ENCODE measurements around the gene MYLK4. TPM values are rescaled to one million over a fixed set of nuclear protein-coding genes. Genes with fewer than 3 reads are reported as not detected.
"Not testable (repeated sequence)": the region's sequence is repeated elsewhere in the genome, so short reads cannot be mapped to it uniquely, and the experiment has no call there.

The MYLK4 gene
- total RNA-seq, 2 donors from 2014 or later, result 1.6 to 2.6 TPM

DNA sequence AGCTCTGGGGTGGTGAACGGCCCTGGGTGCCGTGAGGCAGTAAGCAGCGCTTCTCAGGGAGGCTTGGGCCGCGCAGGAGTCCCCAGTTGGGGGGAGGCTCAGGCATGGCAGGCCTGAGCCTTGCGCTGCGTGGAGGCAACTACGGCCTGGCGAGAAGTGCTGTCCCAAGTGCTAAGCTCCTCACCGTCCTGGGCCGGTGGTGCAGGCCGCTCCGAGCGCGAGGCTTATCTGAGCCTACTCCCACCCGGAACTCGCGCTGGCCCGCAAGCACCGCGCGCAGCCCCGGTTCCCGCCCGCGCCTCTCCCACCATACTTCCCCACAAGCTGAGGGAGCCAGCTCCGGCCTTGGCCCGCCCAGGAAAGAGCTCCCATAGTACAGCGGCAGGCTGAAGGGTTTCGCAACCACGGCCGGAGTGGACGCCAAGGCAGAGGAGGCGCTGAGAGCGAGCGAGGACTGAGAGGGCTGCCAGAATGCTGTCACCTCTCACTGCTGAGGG is 12.7 kb upstream of the MYLK4 start:
- ATAC-seq (no peak), DNase-seq (peak; percentile 44)
- intact Hi-C loops (cut with DNase I), result no loop called here

DNA sequence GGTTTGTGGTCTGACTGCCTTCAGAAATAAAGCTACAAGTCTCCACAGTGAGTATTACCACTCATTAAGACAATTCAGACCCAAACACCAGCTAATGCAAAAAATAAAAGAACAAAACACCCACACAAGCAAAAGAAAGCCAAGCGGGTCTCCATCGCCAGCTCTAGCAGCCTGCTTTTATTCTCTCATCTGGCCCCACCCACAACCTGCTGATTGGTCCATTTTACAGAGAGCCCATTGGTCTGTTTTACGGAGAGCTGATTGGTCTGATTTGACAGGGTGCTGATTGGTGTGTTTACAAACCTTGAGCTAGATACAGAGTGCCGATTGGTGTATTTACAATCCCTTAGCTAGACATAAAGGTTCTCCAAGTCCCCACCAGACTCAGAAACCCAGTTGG is 12.1 kb upstream of the MYLK4 start:
- DNase-seq; intact Hi-C loops (cut with DNase I); ATAC-seq: not testable (repeated sequence)

DNA sequence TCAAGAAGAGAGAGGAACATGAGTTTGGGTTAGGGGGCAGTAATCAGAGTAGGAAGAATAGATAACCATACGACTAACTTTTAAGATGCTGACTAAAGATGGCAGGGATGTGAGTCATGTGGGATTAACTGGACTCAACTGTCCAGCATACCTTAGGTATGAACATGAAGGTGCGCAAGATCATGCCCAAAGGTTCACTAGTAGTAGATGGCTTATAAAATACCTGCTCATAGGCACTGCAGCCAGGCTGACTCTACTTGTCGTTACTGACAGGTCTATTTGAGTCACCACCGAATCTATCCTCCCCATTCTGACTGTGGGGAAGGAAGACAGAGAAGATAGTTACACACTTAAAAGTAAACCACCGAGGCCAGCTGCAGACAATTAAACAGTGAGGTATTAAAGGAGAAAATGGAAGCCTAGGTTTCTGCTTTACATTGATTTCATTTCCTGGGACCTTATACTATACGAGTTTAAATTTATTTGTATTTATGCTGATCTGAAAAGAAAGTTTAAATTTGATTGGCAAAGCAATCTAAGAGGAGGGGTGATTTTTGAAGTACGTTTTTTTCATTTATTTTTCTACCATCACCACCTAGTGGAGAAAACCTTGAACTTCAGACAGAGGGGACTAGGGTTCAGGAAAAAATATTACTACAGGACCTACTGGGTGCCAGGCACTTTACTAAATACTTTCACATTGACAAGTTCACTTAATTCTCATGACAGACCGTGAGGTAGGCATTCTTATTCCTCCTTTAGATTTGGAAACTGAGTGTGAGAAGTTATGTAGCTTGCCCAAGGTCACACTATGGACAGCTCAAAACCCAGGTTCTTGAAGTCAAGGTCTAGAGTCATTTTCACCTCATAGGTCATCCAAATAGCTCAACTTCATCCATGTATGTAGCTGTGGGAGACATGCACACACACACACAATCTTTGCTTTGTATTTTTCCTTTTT is 10.4 kb upstream of the MYLK4 start:
- ATAC-seq (no peak), DNase-seq (no peak)

DNA sequence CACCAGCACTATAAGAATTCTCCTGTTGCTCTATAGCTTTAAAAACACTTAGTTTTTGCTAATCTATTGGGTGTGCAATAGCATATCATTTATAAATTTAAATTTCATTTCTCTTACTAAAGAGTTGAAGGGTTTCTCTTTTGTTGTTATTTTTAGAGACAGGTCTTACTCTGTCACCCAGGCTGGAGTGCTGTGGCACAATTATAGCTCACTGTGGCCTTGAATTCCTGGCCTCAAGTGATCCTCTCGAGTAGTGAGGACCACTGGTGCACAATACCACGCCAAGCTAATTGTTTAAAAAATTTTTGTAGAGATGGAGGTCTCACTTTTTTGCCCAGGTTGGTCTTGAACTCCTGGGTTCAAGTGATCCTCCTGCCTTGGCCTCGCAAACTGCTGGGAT is 8.3 kb upstream of the MYLK4 start:
- DNase-seq, result no peak
- ATAC-seq, result no peak
- intact Hi-C loops (cut with DNase I), result loop anchor here in 1 of 2 donors (10.0 kb wide), 1 partner anchor 1164 kb away; no protein-coding TSS in a partner anchor

More for the DNA sequence above, 10.4 kb upstream of the MYLK4 start:
- intact Hi-C loops (cut with DNase I), result no loop called here

DNA sequence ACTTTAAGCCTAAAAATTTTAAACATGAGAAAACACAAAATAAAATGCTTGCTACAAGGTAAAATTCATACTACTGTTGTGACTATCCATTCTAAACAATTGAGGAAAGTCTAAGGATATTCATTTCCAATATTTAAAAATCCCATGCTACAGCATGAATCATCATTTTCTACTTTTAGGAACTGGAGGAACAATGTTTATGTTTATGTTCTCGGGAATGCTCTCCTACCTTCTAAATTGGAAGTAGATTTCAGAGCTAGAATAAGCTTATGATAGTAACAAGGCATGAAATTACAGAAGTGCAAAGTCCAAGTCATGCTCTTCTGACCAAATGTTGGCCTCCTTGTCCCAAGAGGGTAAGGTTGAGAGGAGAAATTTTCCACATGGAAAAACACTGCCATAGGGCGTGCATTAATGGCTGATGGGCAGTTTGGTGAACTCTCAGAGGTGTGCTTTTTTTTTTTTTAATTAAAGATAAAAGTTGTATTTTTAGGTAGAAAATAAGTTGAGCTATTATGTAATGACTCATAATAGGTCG is 6.0 kb upstream of the MYLK4 start:
- ATAC-seq (no peak), DNase-seq (no peak)
- intact Hi-C loops (cut with DNase I), result loop anchor here in 1 of 2 donors (10.0 kb wide), 1 partner anchor 1162 kb away; no protein-coding TSS in a partner anchor

DNA sequence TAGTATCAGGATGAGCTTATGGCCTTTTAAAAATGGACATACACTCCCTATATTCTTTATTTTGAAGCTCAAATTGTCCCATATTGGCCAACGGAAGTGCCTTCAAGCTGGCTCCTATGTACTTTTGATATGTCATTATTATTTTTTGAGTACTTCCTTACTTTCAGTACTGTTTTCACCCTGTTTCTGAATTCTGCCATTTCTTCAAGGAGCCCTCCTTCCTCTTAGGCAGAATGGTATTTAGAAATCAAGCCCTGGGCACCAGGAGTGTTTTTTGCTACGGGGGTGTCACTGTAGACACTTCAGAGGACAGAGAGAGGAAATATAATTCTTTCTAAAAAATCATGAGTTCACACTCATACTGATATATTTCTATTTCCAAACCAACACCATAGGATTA is 5.5 kb upstream of the MYLK4 start:
- DNase-seq (no peak), ATAC-seq (no peak)
- intact Hi-C loops (cut with DNase I), result loop anchor here in 1 of 2 donors (10.0 kb wide), 1 partner anchor 1161 kb away; no protein-coding TSS in a partner anchor

DNA sequence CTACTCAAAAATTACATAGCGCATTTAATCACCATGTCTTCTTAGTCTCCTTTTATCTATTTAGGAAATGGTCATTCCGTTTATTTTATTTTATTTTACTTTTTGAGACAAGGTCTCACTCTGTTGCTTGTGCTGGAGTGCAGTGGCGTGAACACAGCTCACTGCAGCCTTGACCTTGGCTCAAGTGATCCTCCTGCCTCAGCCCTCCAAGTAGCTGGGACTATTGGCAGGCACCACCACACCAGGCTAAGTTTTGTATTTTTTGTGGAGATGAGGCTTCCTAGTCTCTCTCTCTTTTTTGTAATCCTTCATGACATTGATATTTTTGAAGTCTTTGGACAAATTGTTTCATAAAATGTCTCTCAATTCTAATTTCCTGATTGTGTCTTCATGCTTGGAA is 4.7 kb upstream of the MYLK4 start:
- no peak for ATAC-seq
- no peak for DNase-seq
- intact Hi-C loops (cut with DNase I), result loop anchor here in 1 of 2 donors (10.0 kb wide), 1 partner anchor 1161 kb away; no protein-coding TSS in a partner anchor

DNA sequence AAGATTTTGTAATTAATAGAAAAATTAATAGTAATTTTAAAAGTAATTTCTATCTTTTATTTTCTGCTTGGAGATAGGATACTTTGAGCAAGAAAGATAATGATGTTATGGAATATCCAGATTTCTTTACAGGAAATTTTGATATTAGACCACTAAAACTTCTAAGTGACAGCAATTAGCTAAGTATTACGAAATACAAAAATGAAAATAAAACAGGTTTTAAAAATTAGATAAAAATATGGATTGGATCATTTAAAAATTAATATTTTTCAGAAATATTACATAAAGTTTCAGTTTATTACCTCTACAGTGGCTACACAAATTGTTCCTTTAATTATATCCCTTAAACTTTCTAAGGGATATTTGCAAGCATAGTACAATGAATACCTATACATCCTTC is 4.2 kb upstream of the MYLK4 start:
- ATAC-seq (no peak), DNase-seq (no peak)
- intact Hi-C loops (cut with DNase I), result loop anchor here in 1 of 2 donors (10.0 kb wide), 1 partner anchor 1160 kb away; no protein-coding TSS in a partner anchor

DNA sequence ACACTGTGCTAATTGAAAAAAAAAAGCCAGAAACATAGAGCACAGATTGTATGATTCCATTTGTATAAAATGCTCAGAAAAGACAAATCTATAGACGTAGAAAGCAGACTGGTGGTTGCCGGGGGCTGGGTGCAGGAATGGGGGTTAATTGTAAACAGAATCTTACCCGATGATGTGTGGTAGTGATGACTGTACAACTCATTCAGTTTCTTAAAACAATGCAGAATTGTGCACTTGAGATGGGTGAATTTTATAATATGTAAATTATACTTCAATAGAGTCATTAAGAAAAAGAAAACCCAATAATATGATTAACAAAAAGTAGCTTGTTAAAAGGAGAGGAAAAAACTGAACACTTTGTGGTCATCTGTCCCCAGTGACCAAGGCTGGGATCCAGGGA is 3.7 kb upstream of the MYLK4 start:
- intact Hi-C loops (cut with DNase I), result loop anchor here in 1 of 2 donors (10.0 kb wide), 1 partner anchor 1160 kb away; no protein-coding TSS in a partner anchor
- ATAC-seq (no peak), DNase-seq (no peak)

DNA sequence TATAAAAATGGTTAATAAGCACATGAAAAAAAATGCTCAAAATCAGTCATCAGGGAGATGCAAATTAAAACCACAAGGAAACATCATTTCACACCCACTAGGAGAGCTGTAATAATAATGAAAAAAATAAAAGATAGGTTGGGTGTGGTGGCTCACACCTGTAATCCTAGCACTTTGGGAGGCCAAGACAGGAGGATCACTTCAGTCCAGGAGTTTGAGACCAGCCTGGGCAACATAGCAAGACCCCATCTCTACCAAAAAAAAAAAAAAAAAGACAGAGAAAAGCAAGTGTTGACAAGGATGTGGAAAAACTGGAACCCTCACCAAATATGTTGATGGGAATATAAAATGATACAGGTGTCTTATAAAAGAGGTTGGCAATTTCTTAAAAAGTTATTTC is 3.0 kb upstream of the MYLK4 start:
- ATAC-seq (no peak), DNase-seq (no peak)
- intact Hi-C loops (cut with DNase I), result loop anchor here in 1 of 2 donors (10.0 kb wide), 1 partner anchor 1159 kb away; no protein-coding TSS in a partner anchor

DNA sequence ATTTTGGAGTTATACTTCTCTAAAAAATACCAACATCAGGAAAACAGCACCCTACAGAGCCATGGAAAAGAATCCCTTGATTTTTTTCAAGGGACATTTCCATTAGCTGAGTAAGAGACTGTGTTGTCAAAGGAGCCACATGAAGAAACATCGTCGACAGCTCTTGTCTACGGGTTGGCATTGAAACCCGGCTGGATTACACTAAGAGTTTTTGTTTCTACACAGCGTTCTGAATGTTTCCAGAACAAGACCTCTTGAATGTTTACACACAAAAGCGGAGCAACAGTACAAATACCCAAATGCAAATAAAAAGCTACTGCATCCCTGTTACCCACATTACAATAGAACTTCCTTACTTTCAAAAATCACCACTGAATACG is 2.4 kb upstream of the MYLK4 start:
- DNase-seq (no peak), ATAC-seq (no peak)
- intact Hi-C loops (cut with DNase I), result loop anchor here in 1 of 2 donors (10.0 kb wide), 1 partner anchor 1158 kb away; no protein-coding TSS in a partner anchor

DNA sequence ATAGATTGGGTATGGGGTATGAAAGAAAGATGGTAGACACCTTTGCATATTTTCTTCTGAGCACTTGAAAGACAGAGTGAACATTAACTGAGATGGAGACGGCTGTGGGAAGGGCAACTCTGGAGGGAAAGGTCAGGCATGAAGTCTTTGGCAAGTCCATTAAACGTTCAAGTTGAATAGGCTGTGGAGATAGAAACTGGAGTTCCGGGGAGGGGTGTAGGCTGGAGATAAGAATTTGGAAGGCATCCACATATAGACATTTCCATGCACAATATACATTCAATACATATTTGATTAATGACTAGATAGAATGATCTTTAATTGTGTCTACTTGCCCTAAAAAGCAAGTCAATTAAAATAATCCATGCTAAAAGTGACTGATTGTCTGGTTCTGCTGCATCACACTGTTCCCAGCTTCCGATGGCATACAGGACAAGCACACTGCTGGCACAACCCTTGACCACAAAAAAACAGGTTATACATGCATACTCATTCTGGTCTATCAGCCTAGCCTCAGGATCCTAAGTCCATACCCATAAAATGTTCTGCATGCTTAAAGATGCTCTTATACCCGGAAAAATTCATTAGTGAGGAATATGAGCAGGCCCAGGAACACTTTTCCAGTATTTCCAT is 1.9 kb upstream of the MYLK4 start:
- intact Hi-C loops (cut with DNase I), result loop anchor here in 1 of 2 donors (10.0 kb wide), 1 partner anchor 1158 kb away; no protein-coding TSS in a partner anchor
- DNase-seq (no peak), ATAC-seq (no peak)

DNA sequence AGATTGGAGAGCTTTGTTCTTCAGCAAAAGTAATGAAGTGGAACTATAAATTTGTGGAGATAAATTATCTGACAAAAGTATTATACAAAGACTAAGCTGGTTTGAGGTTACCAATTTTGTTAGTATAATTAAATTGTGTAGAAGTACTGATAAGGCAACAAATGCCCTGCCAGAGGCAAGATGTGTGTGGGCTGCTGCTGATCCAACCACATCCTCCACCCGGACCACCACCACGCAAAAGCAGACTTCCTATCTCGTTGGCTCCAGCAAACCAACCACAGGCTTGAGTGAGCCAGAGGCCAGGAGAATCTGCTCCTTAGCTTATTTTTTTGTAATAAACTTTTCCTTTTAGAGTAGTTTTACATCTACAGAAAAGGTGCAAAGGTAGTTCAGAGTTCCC is 1.1 kb upstream of the MYLK4 start:
- DNase-seq (no peak), ATAC-seq (no peak)
- intact Hi-C loops (cut with DNase I), result loop anchor here in 1 of 2 donors (10.0 kb wide), 1 partner anchor 1157 kb away; no protein-coding TSS in a partner anchor

DNA sequence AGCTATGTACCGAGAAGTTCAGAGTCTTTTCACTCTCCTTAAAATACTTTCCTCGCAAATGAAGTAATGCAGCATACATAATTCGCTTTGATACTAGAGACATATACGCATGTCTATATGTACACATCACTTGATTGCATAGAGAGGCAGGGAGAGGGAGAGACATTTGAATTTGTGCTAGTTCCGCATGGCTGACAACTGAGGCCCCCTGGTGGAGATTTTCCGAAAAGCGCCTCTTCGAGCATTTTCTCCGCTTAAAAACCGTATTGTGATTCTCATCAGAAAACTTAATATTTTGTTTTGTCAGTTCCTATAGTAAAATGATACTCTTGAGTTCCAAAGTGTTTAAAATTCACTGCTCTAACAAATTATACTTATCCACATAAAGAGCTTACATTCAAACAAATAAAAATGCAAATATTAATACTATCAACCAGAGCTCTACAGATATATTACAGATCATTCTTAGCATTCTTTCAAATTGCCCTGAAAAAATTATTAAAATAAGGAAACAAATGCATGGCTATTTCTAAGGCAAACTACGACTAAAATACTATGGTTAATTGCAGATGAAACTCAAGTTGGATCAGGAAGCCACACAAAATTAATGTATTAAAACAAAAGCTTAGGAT is 637 bp downstream of the MYLK4 start:
- intact Hi-C loops (cut with DNase I), result loop anchor here (5.0 to 10.0 kb wide), 2 partner anchors 1153 to 1155 kb away; no protein-coding TSS in a partner anchor
- DNase-seq (no peak), ATAC-seq (peak; percentile 47 to 61)

DNA sequence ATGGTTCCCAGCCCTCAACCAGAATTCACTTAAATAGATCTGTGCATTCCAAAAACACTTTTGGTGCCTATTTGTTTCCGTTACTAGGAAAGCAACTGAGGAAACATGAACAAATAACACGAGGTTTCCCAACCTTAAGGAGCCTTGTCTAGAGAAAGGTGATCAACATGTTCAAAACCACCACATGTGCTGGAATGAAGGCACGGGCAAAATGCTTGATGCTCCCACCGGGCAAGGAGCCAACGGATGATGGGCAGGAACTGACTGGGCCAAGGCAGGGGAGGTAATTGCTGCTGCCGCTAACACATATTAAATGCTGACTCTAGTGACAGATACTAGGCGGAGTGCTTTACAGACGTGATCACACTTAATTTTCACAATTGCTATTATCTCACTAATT is 2.5 kb downstream of the MYLK4 start:
- DNase-seq (no peak), ATAC-seq (no peak)
- intact Hi-C loops (cut with DNase I), result loop anchor here in 1 of 2 donors (5.0 kb wide), 1 partner anchor 1151 kb away; no protein-coding TSS in a partner anchor

DNA sequence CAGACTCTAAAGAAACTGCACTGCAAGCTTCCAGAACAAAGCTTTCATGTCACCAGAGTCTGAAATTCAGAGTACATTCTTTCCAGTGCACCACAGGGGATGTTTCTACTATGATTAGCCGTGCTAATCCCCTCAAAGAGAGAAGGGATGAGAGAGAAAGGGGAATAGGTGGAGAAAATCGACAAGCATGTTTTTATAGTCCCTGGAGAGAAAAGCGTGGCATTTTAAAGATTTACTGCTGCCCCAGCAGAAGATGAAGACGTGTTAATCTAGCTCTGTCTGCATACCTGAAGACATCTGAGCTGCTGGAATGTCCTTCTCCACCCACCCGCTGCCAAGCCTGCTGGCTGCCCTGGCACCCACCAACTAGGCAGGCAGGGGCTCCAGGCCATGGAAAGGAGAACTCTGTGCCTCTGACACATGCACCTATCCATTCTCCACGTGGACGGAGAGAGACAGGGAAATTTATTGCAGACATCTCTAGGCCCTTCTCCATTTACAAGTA is 4.1 kb downstream of the MYLK4 start:
- DNase-seq, result no peak
- intact Hi-C loops (cut with DNase I), result loop anchor here in 1 of 2 donors (5.0 kb wide), 1 partner anchor 1149 kb away; no protein-coding TSS in a partner anchor
- no peak for ATAC-seq

DNA sequence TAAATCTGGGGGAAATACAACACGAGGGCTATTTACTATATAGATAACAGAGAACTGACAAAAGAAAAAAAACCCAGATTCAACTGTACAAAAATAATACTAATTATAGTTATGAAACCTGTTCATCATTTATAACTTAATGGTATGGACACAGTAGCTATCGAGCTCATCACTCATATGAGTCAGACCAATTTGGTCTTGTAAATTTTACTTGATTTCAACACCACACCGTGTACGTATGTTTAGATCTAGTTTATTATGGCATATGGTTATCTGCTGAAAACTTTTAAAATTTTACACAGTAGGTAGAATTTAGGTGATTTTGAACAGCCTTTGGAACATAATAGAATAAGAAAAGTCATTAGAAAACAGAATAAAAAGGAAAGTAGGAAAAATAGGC is 5.5 kb downstream of the MYLK4 start:
- intact Hi-C loops (cut with DNase I), result loop anchor here in 1 of 2 donors (5.0 kb wide), 1 partner anchor 1148 kb away; no protein-coding TSS in a partner anchor

DNA sequence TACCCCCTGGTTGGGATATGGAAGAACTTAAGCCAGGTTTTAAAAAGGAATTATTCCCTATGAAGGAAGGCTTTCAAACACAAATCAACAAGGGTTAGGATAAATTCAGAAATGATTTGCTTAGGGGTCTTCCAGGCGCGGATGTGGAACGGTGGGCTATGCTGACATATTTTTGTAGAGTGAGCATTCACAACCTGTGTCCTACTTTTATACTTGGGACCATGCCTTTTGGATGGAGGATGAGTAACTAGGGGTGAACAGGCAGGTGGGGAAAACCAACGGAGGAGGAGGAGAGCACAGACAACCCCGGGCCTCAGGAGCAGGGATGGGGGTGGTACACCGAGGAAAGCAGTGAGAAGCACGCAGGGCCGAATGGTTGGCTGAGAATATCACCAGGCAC is 5.9 kb downstream of the MYLK4 start:
- ATAC-seq (no peak), DNase-seq (no peak)
- intact Hi-C loops (cut with DNase I), result loop anchor here in 1 of 2 donors (5.0 kb wide), 1 partner anchor 1147 kb away; no protein-coding TSS in a partner anchor

More for the DNA sequence above, 5.5 kb downstream of the MYLK4 start:
- no peak for DNase-seq
- ATAC-seq, result no peak
